Subcutaneous adipose tissue (tissue), 4 donors: ENCODE results near the gene TLCD5. TPM values are rescaled to one million over a fixed set of nuclear protein-coding genes. Genes with fewer than 3 reads are reported as not detected.

ENCODE experiments used
- CTCF ChIP-seq: fragments of 450-650 bp; IDR thresholded peaks from one replicate; pipeline ENCODE4 v1.5.1; 2016; ENCODE audit warnings: low read depth, mild to moderate bottlenecking, control low read depth, antibody characterized with exemption, moderate library complexity
- total RNA-seq, 4 donors: library from RNA; depleted of rRNA; stranded (reverse); fragments of >200 nt; gene quantifications; one replicate each; pipeline ENCODE4 v1.1.0, GENCODE V29; 2016

Gene TLCD5
- total RNA-seq, 4 donors from 2014 or later: 2.3 to 4.4 (median 3.4) TPM

GRCh38 chr11:120334332-120334731 lies 9.2 kb downstream of the TLCD5 start:
- no peak for TF ChIP-seq CTCF

- TF ChIP-seq CTCF: no peak
These were observed 9.9 kb downstream of the TLCD5 start for GRCh38 chr11:120334894-120335462.

GRCh38 chr11:120335556-120335907 lies 10.4 kb downstream of the TLCD5 start:
- no peak for TF ChIP-seq CTCF

- TF ChIP-seq CTCF: no peak
These were observed 11.0 kb downstream of the TLCD5 start, which contains the start of gene ARHGEF12 for GRCh38 chr11:120335908-120336640. ARHGEF12 (plus strand) TSS chr11:120336413; CDS start chr11:120337244, 831 bp downstream.

- no peak for TF ChIP-seq CTCF
These were observed 11.7 kb downstream of the TLCD5 start for GRCh38 chr11:120336641-120337354.

- no peak for TF ChIP-seq CTCF
These were observed 12.4 kb downstream of the TLCD5 start for GRCh38 chr11:120337355-120338106.
